HG02970 (cell line): ENCODE data around the gene FIGN.

Experiments used
- ATAC-seq: cut with Tn5 transposase; IDR thresholded peaks from one replicate; pipeline ENCODE4 v1.9.1; 2021; ENCODE audit warnings: mild to moderate bottlenecking, moderate library complexity, moderate number of reproducible peaks; ENCODE audit not compliant: unreplicated experiment, low FRiP score

FIGN gene

DNA sequence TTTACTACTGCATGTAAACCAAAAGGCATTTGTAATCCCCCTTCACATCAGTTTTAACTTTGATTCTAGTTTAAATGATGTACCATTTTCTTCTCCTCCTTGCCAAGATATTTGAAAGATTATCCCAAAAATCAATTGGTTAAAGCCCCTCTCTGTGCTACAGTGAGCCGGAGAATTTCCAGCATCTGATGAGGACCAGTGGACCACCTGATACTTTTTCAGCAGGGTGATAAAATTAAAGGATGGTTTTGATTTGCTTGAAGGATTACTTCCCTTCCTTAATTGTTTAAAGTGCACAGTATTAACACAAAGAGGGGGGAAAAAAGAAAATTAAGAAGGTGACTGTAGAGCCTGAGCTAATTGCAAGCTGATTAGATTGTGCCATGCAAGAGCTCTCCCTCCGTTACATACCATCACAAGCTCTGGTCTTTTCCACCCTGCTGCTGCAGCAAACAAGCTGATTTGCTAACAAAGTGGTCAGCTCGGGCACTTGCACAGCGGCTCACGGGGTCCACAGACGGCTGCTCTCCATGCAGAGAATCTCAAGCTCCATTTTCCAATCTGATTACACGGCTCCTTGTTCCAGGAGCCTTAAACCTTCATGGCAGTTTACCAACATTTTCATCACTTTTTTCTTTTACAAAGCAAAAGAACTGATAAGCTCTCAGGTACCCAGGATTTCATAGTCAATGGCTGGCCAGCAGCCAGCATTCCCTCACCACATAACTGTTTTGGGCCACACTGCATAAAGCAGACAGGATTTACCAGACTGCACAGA is 22.1 kb downstream of the FIGN start:
- ATAC-seq = no peak

DNA sequence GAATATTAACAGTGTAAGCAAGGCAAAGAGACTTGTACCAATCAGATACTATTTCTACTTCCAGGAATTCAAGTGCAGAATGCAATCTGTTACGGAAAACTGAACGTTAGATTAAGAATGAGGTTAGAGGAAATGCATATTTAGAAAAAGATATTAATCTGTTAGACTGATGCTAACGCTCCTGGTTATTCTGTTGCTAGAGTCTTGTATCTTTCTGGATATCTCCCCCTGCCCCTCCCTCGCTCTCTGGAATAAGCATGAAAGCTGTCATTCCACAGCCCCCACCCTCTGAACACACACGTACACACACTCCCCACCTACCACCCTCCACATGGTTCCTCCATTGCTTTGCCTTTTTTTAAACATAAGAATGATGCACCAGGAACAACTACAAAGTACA is 24.1 kb downstream of the FIGN start:
- no peak for ATAC-seq

DNA sequence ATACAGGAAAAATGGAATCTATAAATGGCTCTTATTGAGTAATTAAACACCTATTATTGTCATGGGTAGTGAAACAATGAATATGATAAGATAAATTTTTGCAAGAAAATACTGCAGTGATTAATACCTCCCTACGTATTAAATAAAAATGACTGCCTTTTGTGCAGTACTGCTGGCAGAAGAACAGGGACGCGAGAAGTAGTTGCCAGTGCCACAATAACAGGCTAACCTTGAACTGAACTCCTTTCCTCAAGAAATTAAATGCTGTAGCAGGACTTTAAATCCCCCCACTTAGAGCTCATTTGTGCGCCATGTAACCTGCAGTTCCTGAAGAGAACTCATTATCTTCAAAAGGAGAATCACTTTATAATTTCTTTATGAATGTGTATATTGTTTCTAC is 24.6 kb downstream of the FIGN start:
- ATAC-seq = no peak

DNA sequence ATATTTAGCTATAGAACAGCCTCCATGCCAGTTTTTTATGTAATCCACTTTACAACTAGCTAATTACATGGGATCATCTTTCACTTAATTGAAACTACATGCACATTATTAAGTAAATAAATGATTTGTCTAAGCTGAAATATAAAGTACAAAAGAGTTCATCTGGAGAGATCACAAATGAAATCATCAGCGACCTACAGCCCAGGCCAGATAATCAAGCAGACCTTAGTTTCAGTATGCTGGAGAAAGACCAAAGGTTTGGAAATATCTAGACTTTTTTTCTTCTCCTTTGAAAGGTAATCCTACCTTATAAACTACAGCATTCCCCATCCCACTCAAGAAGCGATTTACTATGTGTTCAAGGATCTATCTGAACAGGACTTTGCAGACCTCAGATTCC is 26.5 kb downstream of the FIGN start:
- no peak for ATAC-seq

DNA sequence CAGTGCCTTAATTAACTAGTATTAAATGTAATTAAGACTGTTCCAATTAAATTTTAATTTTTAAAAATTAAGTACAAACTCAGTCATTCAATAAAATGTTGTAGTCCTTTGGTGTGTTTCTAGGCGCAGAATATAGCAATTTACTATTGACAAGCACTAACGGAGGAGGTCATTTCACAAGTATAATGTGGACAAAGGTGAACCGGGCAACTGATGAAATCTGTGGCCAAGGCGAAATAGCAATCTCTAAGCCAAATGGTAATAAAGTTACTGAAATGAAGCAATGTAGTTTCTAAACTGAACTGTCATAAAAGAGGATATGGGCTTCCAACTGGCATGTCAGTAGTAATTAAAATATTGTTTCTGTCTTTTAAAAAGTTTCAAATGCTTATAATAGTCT is 27.5 kb downstream of the FIGN start:
- no peak for ATAC-seq

DNA sequence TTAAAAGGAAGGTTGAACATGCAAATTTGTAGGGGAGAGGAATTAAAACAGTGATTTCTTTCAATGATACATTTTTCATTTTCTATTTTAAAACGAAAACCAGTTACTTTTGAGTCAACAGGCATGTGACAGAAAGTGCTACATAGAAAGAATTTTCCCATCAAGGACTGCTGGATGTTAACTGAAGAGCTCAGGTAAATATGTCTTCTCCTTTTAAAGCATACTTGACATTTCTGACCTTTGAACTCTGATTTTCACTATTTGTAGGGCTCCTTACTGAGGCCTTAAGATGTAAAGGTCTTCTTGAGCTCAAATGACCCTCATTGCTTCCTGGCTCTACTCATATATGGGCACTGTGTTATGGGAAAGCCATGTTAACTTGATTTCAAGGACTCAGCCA is 32.4 kb downstream of the FIGN start:
- no peak for ATAC-seq

DNA sequence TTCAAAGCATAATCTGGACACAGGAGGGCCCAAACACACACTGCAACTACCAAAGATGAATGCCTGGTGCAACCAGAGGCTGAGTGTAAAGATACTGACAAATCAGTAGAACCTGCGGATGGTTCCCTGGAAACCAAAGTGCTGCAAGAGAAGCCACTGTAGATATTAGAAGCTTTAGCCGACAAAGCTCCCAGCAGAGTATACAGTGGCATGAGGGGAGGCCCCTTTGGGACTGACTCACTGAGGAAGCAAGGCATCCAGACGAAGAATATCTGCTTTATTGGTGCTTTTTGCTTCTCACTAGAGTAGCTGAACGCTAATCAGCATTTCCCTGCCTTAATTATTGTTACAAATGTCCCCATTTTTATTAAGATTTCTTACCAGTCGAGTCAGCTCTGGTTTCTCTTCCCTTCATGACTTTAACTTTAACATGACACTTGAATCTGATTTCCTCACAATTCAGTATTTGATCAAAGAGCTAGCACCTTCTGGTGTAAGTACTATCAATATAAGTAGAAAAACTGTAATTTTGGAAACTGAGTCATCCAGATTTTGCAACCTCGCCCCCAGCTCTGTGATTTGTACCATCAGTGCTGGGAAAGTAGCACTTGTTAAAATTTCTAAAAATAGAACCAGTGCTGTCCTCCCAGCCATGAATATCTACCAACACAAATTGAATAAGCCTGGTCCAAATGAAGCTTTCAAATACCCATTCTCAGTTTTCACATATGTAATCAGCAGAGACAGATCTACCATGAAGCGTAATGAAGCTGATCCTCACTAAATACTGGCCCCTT is 34.2 kb downstream of the FIGN start:
- no peak for ATAC-seq

DNA sequence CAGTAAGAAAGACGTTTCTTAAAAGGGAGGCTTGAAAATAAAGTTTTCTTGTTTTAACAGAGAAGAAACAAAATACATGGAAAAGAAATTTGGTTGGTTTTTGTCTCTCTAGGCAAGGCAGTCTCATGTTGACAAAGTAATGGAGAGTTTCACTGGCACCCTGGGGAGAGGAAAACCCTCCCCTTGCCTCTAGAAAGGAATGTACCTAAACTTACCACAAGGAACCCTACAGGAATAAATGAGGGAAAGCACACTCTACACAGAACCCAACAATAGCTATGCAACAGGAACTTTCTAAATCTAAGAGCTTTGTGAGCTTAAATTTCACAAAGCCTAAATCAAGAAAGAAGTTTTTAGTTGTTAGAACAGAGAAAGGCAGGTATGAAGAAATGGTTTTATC is 37.0 kb downstream of the FIGN start:
- no peak for ATAC-seq

DNA sequence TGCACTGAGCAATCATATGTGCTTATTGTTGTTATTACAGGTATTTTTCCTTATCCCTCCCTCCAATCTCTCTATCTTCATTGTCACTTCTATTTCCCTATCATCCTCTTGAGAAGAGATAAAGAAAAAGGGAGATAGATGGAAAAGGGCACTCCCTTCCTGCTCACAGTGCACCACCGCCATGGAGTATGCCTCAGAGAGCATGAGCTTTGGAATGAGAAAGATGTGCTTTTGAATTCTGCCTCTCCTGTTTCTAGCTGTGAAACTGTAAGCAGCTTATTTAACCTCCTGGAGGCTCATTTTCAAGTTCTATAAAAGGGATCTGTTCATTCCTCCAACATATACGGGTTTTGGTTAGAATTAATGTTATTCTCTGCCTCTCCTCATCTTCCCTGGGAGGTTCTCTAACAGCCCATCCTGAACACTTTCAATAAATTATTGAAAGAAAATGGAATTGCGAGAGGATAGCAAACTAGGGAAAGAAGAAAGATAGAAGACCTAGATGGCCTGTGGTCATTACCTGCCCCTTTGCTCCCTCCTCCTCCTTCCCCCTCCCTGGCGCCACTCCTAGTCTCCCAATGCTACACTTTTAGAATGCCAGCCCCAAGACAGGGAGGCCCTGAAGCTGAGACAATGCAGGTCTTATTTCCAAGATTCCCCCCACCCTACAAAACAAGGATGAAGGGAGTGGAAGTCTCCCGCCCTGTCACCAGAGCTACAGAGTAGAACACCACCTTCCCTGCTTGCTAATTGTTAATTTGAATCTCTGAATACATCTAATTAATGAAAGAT is 37.8 kb downstream of the FIGN start:
- ATAC-seq = no peak

DNA sequence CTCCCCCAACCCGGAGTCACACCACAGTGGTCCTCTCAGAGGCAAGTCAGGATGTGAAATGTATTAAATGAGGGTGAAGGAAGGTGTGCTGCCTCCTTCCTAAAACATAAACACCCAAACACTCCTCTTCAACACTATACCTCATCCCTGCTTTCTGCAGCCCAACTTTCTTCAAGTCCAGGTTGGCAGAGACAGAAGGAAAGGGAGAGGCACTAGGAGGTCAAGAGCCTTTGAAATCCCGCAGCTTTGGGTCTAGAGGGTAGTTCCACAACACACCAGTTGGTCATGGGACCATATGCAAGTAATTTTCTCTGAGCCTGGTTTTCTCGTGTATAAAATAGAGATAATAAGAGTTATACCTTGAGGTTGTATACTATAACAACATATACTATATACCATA is 38.4 kb downstream of the FIGN start:
- ATAC-seq = no peak

DNA sequence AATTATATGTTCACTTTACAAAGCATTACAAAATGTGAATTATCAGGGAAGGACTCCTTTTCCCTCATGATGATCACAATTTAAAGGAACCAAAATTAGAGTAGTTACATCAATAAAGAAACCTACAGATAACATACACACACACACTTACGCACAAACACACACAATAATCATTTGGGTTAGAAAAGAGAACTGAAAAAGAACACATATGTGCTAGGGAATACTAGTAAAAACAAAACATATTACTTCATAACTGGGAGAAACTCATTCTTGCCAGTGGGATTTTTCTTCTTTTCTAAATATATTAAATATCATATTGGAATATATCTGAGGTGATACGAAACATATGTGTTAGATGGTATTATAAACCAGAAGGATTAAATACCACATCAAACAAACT is 42.3 kb downstream of the FIGN start:
- ATAC-seq = no peak

DNA sequence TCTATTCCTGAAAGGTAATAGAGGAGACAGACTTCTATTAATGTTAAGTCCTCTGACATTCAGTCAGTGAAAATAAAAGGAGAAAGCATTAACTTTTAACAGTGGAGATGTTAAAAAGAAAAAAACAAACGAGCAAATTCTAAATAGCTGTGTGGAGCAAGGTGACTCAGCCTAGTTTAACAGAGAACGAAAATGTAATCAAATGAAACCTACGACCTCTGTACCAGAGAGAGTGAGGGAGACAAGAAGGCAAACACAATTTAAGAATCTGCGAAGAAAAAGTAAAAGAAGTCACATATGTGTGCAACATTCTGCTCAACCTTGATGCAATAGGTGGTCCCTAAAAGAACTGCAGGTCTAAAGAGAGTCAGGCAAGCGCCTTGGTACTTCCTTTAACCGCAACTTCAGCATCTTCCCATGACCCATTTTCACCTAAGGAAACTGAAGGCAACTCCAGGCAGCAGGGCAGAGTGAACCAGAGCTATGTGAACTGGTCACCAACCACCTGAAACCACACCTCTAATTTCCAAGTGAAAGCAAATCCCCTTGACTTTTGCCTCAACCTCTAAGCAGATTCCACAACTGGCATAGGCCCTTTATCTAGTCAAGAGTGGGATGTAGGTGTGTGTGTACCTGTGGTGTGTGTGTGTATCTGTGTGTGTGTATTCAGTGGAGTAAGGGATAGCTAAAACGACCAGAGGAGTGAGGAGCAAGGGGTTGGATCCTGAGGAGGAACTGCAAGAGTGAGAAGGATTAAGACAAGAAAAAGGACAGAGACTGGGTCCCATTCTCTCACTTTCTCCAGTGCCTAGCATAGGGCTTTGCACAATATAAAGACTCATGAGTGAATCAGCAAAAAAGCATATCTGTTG is 43.0 kb downstream of the FIGN start:
- no peak for ATAC-seq

DNA sequence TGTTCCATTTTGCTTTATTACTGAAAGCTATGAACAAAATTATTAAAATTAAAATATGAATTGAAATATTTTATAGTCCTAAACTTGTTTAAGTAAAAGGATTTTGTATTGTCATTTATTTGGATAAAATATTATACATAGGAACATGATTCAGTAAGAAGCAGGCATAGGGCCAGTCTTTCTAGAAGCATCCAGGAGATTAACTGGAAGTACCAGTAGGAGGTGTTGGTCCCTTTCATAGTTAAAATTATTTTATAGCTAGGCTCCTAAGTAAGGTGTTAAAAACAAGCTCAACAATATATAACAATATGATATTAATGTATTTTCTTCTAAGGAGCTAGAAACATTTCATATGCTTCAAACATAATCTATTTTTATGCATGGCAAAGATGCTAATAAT is 43.7 kb downstream of the FIGN start:
- ATAC-seq = no peak

DNA sequence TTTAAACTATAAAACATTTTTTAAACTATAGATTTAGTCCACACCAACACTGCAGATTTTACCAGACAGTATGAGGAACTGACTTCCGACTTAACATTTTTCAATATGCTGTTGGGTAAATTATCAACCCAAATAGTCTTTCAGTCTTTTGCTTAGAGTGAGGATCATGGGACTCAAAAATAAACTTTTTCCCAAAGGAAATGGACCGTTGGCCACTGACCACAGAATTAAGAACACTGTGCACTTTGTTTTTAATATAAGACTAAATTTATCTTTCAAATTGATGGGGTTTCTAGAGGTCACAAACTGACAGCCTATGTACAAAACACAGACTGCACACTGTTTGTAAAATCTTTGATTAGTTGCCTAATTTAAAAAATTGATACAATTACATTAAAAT is 44.9 kb downstream of the FIGN start:
- no peak for ATAC-seq

DNA sequence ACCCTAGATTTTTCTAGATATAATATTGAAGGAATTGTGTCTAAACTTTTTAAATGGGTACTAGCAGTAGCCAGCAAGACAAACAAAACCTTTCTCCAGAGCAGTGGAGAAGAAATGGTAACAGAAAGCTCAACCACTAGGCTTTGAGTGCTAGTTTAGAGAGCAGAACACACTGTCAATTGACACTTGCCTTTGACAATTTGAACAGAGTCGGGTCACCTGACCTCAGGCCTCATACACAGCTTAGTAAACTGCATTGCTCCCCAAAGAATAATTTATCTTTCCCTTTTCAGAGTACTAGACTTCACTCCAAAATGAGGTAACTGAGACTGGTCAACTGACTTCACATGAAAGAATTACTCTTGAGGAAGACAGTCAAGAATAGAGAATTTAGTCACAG is 48.6 kb downstream of the FIGN start:
- no peak for ATAC-seq

DNA sequence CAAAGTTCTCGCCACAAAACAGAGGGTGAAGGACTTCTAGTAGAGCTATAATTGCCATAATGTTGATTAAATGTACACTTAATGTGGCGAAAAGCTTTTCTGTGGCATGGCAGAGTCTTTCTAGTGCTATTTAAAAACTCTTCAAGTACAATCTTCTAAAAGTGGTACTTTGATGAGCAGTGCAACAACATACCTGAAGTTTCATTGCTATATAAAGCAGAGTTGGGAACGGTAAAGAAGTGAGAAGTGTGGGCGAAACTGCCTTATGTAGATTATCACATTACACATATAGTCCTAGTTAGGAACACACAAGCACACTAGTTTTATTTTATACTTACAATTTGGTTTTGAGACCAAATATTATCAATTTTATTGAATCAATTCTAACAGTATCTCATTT is 49.5 kb downstream of the FIGN start:
- ATAC-seq = no peak

DNA sequence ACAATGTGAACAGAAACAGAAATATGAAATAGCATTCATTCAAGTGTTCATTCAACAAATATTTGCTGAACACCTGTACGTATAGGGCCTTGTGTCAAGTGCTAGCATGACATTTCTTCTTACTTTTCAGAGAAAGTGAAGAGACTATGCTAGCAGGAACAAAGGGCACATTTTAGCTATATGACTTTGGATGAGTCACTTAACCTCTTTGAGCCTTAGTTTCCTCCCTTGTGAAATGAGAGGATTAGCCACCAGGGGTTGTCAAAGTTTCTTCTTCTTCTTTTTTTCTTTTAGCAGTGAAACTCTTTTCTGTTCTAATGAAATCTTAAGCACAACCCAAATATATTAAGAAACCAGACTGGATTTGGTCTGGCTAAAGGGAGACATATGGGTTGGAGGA is 53.1 kb downstream of the FIGN start:
- ATAC-seq = no peak

DNA sequence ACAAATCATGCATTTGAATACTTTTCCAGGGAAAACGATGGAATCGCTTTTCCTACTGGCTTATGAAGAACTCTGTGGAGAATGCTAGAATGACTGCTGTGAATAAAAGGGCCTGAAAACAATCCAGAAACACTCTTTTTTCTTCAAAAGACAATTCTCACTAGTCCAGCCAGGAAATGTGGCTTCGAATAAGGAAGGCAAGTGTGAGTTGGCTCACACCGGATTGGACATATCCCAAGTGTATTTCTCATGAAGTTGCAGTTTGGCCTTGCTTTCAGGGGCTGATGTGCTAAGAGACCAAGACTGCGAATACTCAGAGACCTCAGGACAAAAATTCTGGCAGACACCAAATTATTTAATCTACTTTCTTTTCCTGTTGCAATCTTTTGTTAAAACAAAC is 54.1 kb downstream of the FIGN start:
- no peak for ATAC-seq

DNA sequence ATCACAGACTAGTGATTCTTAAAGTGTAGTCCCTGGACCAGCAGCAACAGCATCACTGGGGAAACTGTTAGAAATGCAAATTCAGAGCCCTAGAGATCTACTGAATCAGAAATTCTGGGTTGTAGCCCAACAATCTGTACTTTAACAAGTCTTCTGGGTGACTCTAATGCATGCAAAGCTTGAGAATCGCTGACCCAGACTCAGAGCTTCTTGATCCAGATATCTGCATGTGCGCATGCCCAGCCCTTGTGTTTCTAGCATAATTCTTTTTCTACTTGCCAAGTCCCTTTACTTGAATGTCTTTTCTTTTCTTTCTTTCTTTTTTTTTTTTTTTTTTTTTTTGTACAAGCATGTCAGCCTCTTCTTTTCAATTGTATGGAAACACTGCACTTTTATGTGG is 60.4 kb downstream of the FIGN start:
- no peak for ATAC-seq

DNA sequence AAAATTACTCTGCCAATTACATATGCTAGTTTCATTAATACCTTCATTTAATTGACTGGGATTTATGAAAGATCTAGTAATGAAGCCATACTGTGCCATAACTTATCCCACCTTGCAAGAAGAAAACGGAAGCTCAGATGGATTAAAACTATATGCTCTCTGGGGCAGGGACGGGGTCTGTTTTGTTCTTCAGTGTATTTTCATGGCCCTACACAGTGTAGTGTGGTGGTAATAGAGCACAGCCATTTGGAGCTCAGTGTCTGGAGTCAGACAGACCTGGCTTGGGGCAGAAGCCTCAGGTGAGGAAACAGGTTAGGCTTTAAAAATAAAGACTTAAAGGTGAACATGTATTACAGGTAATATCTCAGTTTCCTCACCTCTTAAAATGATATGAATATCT is 62.3 kb downstream of the FIGN start:
- no peak for ATAC-seq
